A673 (cell line): ENCODE measurements around the gene CEP89. TPM values are rescaled to one million over a fixed set of nuclear protein-coding genes. Genes with fewer than 3 reads are reported as not detected.

Source experiments
- BruUV-seq: library from RNA; stranded (reverse); fragments of 400-500 nt; replicated peaks from 2 replicates; lab custom pipeline; 2021; lab: Mats Ljungman, UMichigan
- CTCF ChIA-PET: fragments of 300-600 bp; sonication (Branson Sonifier 250); formaldehyde crosslinking; loops from one replicate; lab custom pipeline; 2022; ENCODE audit warnings: antibody characterized with exemption; lab: Charles Lee
- POLR2A ChIA-PET: fragments of 300-600 bp; sonication (Branson Sonifier 250); formaldehyde crosslinking; loops from one replicate; lab custom pipeline; 2022; ENCODE audit warnings: antibody characterized with exemption; ENCODE audit not compliant: low non-redundant PET; lab: Charles Lee
- DNase-seq: peaks from one replicate; pipeline ENCODE4 v3.0.0-alpha.2; 2015; ENCODE audit warnings: low spot score
- H3K27ac ChIP-seq: fragments of 200-600 bp; sonication (generic); 2 replicates; pipeline ENCODE4 v1.5.1; 2016; ENCODE audit warnings: mixed run types, low read depth, mild to moderate bottlenecking, mixed read lengths, antibody characterized with exemption, low read length; ENCODE audit not compliant: poor library complexity, severe bottlenecking
- H3K27me3 ChIP-seq: fragments of 200-600 bp; sonication (generic); replicated peaks from 2 replicates; pipeline ENCODE4 v1.6.1; 2017; ENCODE audit warnings: mixed run types, low read depth, mild to moderate bottlenecking, mixed read lengths, antibody characterized with exemption, low read length; ENCODE audit not compliant: insufficient read depth, poor library complexity
- H3K36me3 ChIP-seq: fragments of 200-600 bp; sonication (generic); 2 replicates; pipeline ENCODE4 v1.6.1; 2016; ENCODE audit warnings: mixed run types, mild to moderate bottlenecking, mixed read lengths, antibody characterized with exemption, low read length; ENCODE audit not compliant: insufficient read depth, poor library complexity, severe bottlenecking
- H3K4me1 ChIP-seq: fragments of 200-600 bp; sonication (generic); 2 replicates; pipeline ENCODE4 v1.6.1; 2017; ENCODE audit warnings: mixed run types, mild to moderate bottlenecking, mixed read lengths, antibody characterized with exemption, low read length; ENCODE audit not compliant: insufficient read depth, poor library complexity, severe bottlenecking
- H3K4me3 ChIP-seq: fragments of 200-600 bp; sonication (generic); 2 replicates; pipeline ENCODE4 v1.5.1; 2016; ENCODE audit warnings: low read depth, mixed run types, mild to moderate bottlenecking, mixed read lengths, low read length; ENCODE audit not compliant: poor library complexity, severe bottlenecking
- H3K9me3 ChIP-seq: fragments of 200-600 bp; sonication (generic); 2 replicates; pipeline ENCODE4 v1.6.1; 2016; ENCODE audit warnings: mixed run types, low read depth, mild to moderate bottlenecking, mixed read lengths, antibody characterized with exemption, low read length; ENCODE audit not compliant: poor library complexity, severe bottlenecking
- CTCF ChIP-seq: fragments of 300-800, 200-600 bp; sonication (generic); conservative IDR thresholded peaks from 2 replicates; pipeline ENCODE4 v1.5.1; 2017; ENCODE audit warnings: low read depth, mild to moderate bottlenecking, antibody characterized with exemption, low read length, moderate library complexity, mixed read lengths
- EZH2 ChIP-seq: fragments of 200-600 bp; sonication (generic); IDR thresholded peaks from 2 replicates; pipeline ENCODE4 v1.6.1; 2017; ENCODE audit warnings: borderline replicate concordance, low read depth, mild to moderate bottlenecking, mixed read lengths, antibody characterized with exemption, low read length; ENCODE audit not compliant: poor library complexity, severe bottlenecking
- intact Hi-C: fragments of 100-400 bp; cut with micrococcal nuclease; formaldehyde crosslinking; loops from one replicate; pipeline ENCODE4 v1.10.0; 2022; ENCODE audit not compliant: unreplicated experiment
- total RNA-seq: library from RNA; stranded (reverse); gene quantifications from 2 replicates; pipeline ENCODE4 v1.2.3, GENCODE V29; 2021

Gene CEP89
- total RNA-seq, 1 experiment from 2014 or later: 47.2 TPM

DNA sequence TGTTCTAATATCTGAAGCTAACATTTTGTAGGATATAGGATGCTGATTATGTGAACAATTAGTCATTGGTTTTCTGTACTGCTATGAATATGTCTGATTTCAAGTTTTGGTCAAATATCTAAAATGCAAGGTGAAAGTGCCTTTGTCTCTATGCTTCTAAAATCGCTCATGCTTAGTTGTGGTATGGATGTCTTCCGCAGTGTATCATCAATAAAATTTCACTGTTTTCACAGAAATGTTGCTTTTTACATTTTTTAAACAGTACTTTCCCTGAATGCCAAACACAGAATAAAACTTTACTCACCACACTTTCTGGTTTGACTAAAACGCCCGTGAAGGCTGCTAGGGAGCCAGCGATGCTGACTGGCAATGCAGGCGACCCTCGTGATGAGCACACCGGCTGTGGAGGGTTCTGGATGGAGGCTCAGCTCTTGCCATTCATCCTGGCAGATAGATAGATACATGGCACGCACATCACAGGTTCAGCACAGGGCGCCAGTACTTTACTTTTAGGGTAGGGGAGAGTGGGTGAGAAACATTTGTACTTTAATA lies 142.3 kb downstream of the CEP89 start:
- no peaks in the 10 kb centered on the region for H3K4me1 ChIP-seq
- H3K9me3 ChIP-seq: no peaks in the 10 kb centered on the region
- no peaks in the 10 kb centered on the region for H3K27me3 ChIP-seq
- DNase-seq: no peak
- ChIA-PET POLR2A (no interaction called here), CTCF (no interaction called here)
- no peak for TF ChIP-seq EZH2
- TF ChIP-seq CTCF: no peak
- intact Hi-C loops: no loop called here
- no TSS peak for BruUV-seq
- no peak overlapping the region for H3K4me3 ChIP-seq
- H3K36me3 ChIP-seq: no peaks in the 10 kb centered on the region
- no peak overlapping the region for H3K27ac ChIP-seq

- Histone ChIP-seq H3K9me3 (no peaks in the 10 kb centered on the region), H3K27ac (no peak overlapping the region), H3K4me3 (no peak overlapping the region), H3K4me1 (no peaks in the 10 kb centered on the region), H3K36me3 (no peaks in the 10 kb centered on the region), H3K27me3 (no peaks in the 10 kb centered on the region)
- intact Hi-C loops: no loop called here
- BruUV-seq: no TSS peak
- CTCF ChIA-PET: interaction anchor here (0.6 kb wide), 1 partner anchor 31 kb away, joined by 4 read pairs; no protein-coding TSS in a partner anchor
- no peak for DNase-seq
- POLR2A ChIA-PET: interaction anchor here (0.6 kb wide), 1 partner anchor 25 kb away, joined by 14 read pairs; no protein-coding TSS in a partner anchor
- TF ChIP-seq CTCF: no peak
- no peak for TF ChIP-seq EZH2
These were observed 143.0 kb downstream of the CEP89 start for GRCh38 chr19:32828643-32829344.

DNA sequence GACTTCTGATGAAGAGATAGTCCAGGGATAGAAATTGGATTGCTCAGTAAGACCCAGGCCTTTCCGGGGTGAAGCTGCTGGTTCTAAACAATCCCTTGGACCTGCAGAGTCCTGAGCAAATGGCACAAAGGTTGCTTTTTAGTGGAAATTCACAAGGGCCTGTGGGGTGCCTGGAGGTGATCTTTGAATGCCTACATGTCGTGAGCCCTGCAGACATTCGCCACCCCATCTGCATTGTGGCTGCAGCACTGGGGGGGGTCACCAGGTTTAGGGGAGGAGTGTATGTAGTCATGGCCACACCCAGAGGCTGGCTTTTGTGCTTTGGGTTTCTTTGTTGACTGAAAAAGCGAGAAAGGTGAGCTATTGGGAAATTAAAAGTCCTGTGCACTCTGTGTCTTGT lies 143.6 kb downstream of the CEP89 start:
- POLR2A ChIA-PET: interaction anchor here (0.6 kb wide), 1 partner anchor 25 kb away, joined by 14 read pairs; no protein-coding TSS in a partner anchor
- intact Hi-C loops: no loop called here
- no peaks in the 10 kb centered on the region for H3K4me1 ChIP-seq
- H3K27ac ChIP-seq: no peak overlapping the region
- H3K4me3 ChIP-seq: no peak overlapping the region
- no peak for DNase-seq
- BruUV-seq: no TSS peak
- no peak for TF ChIP-seq EZH2
- TF ChIP-seq CTCF: no peak
- H3K36me3 ChIP-seq: no peaks in the 10 kb centered on the region
- no peaks in the 10 kb centered on the region for H3K27me3 ChIP-seq
- CTCF ChIA-PET: interaction anchor here (0.5 to 0.6 kb wide), 2 partner anchors 32 to 138 kb away, joined by 4 to 5 read pairs; no protein-coding TSS in a partner anchor
- no peaks in the 10 kb centered on the region for H3K9me3 ChIP-seq

Other genes starting within 250 kb of the CEP89 start
- gene SLC7A9, start 102.2 kb downstream of the CEP89 start, total RNA-seq: 0.34 and 0.39 TPM in 2 replicates
- gene FAAP24, start 284 bp upstream of the CEP89 start, total RNA-seq: 10.0 and 11.1 TPM in 2 replicates
- gene RHPN2, start 92.9 kb upstream of the CEP89 start, total RNA-seq: 10.5 and 12.1 TPM in 2 replicates
- gene GPATCH1, start 109.2 kb upstream of the CEP89 start, total RNA-seq: 12.4 and 16.6 TPM in 2 replicates
- not detected in 2 replicates for gene WDR88, start 160.2 kb upstream of the CEP89 start, total RNA-seq
- gene LRP3, start 222.4 kb upstream of the CEP89 start, total RNA-seq: 39.4 and 42.0 TPM in 2 replicates